ENCODE results near the gene MAPK10. TPM values are rescaled to one million over a fixed set of nuclear protein-coding genes. Genes with fewer than 3 reads are reported as not detected.

Gene MAPK10
- polyA plus RNA-seq, 1 donor (not counting 4 experiments of a cell fraction or from before 2014, with no cell fraction given), result 8.2 TPM

GRCh38 chr4:86184216-86184900, 175.5 kb downstream of the MAPK10 start:
- Histone ChIP-seq H3K36me3 (ENCODE audit: control insufficient read depth in 2 of 2, extremely low read depth in 1 of 2, insufficient read depth in 2 of 2, low read length in 2 of 2) (no peaks in the 10 kb centered on the region), H3K27me3 (ENCODE audit: control insufficient read depth, extremely low read depth, insufficient read depth, low read length) (no peaks in the 10 kb centered on the region), H3K27ac (ENCODE audit: control insufficient read depth, insufficient read depth, low read length) (no peak overlapping the region), H3K4me2 (ENCODE audit: control insufficient read depth, extremely low read depth, insufficient read depth, low read depth, low read length) (no peak overlapping the region), H2AFZ (ENCODE audit: control insufficient read depth, low read length) (no peak overlapping the region), H3K9me1 (ENCODE audit: control insufficient read depth, extremely low read depth, insufficient read depth, low read length) (no peaks in the 10 kb centered on the region), H3K9ac (ENCODE audit: control insufficient read depth, extremely low read depth, insufficient read depth, low read length) (no peak overlapping the region), H3K4me3 (ENCODE audit: control insufficient read depth in 2 of 3, extremely low read depth in 1 of 3, insufficient read depth in 2 of 3, low read depth in 1 of 3, low read length in 3 of 3) (no peak overlapping the region), H3K4me1 (ENCODE audit: control insufficient read depth, extremely low read depth, insufficient read depth, low read length) (no peaks in the 10 kb centered on the region), H3K9me3 (ENCODE audit: control insufficient read depth, low read depth, low read length) (no peaks in the 10 kb centered on the region), H3K79me2 (ENCODE audit: control insufficient read depth, insufficient read depth, low read length) (no peaks in the 10 kb centered on the region), H4K20me1 (ENCODE audit: control insufficient read depth, extremely low read depth, insufficient read depth, low read length) (no peaks in the 10 kb centered on the region)
- dilution Hi-C loops (cut with MboI; ENCODE audit: extremely low pct_ligation_motif_present, low sequenced_read_pairs), result no loop called here
- no peak for TF ChIP-seq CTCF (optimal IDR thresholded peaks at IDR 0.05 in 1 of 3, IDR thresholded peaks at IDR 0.05 in 1 of 3, conservative IDR thresholded peaks at IDR 0.05 in 1 of 3; ENCODE audit: extremely low read depth in 1 of 3, insufficient read depth in 2 of 3, low read length in 3 of 3)
- no peak for TF ChIP-seq EZH2 (IDR thresholded peaks at IDR 0.05; ENCODE audit: low read length)
- no peak for FAIRE-seq
- DNase-seq (ENCODE audit: low read depth, low spot score), result no peak

- H4K20me1 ChIP-seq (ENCODE audit: control insufficient read depth, extremely low read depth, insufficient read depth, low read length), result no peaks in the 10 kb centered on the region
- H3K4me2 ChIP-seq (ENCODE audit: control insufficient read depth, extremely low read depth, insufficient read depth, low read depth, low read length), result no peak overlapping the region
- DNase-seq (ENCODE audit: low read depth, low spot score), result no peak
- H3K4me3 ChIP-seq (ENCODE audit: control insufficient read depth in 2 of 3, extremely low read depth in 1 of 3, insufficient read depth in 2 of 3, low read depth in 1 of 3, low read length in 3 of 3), result no peak overlapping the region
- no peak overlapping the region for H2AFZ ChIP-seq (ENCODE audit: control insufficient read depth, low read length)
- no peaks in the 10 kb centered on the region for H3K9me1 ChIP-seq (ENCODE audit: control insufficient read depth, extremely low read depth, insufficient read depth, low read length)
- no peaks in the 10 kb centered on the region for H3K9me3 ChIP-seq (ENCODE audit: control insufficient read depth, low read depth, low read length)
- dilution Hi-C loops (cut with MboI; ENCODE audit: extremely low pct_ligation_motif_present, low sequenced_read_pairs), result no loop called here
- H3K36me3 ChIP-seq (ENCODE audit: control insufficient read depth in 2 of 2, extremely low read depth in 1 of 2, insufficient read depth in 2 of 2, low read length in 2 of 2), result no peaks in the 10 kb centered on the region
- no peak for FAIRE-seq
- H3K27me3 ChIP-seq (ENCODE audit: control insufficient read depth, extremely low read depth, insufficient read depth, low read length), result no peaks in the 10 kb centered on the region
- no peak overlapping the region for H3K9ac ChIP-seq (ENCODE audit: control insufficient read depth, extremely low read depth, insufficient read depth, low read length)
- no peak overlapping the region for H3K27ac ChIP-seq (ENCODE audit: control insufficient read depth, insufficient read depth, low read length)
- no peaks in the 10 kb centered on the region for H3K4me1 ChIP-seq (ENCODE audit: control insufficient read depth, extremely low read depth, insufficient read depth, low read length)
- TF ChIP-seq CTCF (optimal IDR thresholded peaks at IDR 0.05 in 1 of 3, IDR thresholded peaks at IDR 0.05 in 1 of 3, conservative IDR thresholded peaks at IDR 0.05 in 1 of 3; ENCODE audit: extremely low read depth in 1 of 3, insufficient read depth in 2 of 3, low read length in 3 of 3), result no peak
- no peaks in the 10 kb centered on the region for H3K79me2 ChIP-seq (ENCODE audit: control insufficient read depth, insufficient read depth, low read length)
These were observed 178.3 kb downstream of the MAPK10 start for GRCh38 chr4:86181585-86181984.

Measured in keratinocyte (primary cell).